MM.1S (cell line): Measurements from ENCODE around the gene PRKCZ.

Source experiments
- CTCF ChIP-seq: fragments of 300-600 bp; sonication (generic); IDR thresholded peaks from 2 replicates; pipeline ENCODE4 v1.5.1; 2016; ENCODE audit warnings: antibody characterized with exemption, low read length, mixed read lengths
- EZH2 ChIP-seq: fragments of 300-600 bp; sonication (generic); optimal IDR thresholded peaks from 2 replicates; pipeline ENCODE3; 2017; ENCODE audit warnings: low read depth, mild to moderate bottlenecking, antibody characterized with exemption, low read length, mixed read lengths
- EZH2phosphoT487 ChIP-seq: fragments of 300-600 bp; sonication (generic); IDR thresholded peaks from 2 replicates; pipeline ENCODE4 v1.6.1; 2018; ENCODE audit warnings: antibody characterized with exemption, low read length

DNA sequence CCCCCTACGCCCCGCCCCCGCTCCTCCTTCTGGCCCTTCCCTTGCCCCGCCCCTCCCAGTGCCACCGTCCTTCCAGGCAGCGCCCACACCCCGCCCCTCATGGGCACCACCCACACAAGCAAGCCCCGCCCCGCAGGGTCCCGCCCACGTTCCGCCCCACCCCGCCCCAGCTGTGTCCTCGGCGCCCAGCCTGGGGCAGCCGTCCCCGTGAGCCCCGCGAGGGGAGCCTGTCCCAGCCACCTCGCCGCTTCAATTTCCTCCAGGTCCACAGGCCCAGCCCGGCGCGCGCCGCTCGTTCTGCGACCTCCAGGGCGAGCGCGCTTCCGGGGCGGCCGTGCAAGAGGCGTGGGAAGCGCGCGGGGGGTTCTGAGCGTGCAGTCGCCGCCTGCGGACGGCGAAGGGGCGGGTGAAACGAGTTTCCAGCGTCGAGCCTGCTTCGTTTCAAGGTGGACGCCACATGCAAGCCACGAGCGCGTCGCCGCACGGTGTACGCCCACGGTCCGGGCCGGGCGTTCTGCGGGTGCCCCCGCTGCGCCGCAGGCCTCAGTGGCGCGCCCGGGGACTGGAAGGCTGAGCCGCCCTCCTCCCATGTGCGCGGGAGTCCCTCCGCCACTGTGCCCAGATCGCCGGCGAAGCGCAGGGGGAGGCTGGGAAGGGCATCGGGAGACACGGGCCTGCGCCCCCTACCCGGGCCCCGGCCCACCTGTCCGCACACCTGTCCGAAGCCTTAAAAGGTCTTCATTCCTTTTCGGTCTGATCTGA is 155.2 kb downstream of the PRKCZ start:
- no peak for TF ChIP-seq CTCF
- TF ChIP-seq EZH2phosphoT487, result no peak
- no peak for TF ChIP-seq EZH2
